Sigmoid colon (tissue), 7 donors: ENCODE data around the gene CYP1A1. TPM values are rescaled to one million over a fixed set of nuclear protein-coding genes. Genes with fewer than 3 reads are reported as not detected.
A peak's percentile ranks its signal among the peaks of the same experiment; 100 is the strongest.

Experiments
- DNase-seq: peaks from one replicate; pipeline ENCODE4 v3.0.0-alpha.2; 2019
- H3K27ac ChIP-seq, 4 donors: fragments of 200-600 bp; sonication (generic); one replicate each; pipeline ENCODE4 v1.5.1; 2016 to 2019; ENCODE audit warnings: mild to moderate bottlenecking in 1 of 4
- H3K27me3 ChIP-seq, 3 donors: fragments of 200-600 bp; sonication (generic); one replicate each; pipeline ENCODE4 v1.5.1; 2019; ENCODE audit warnings: mild to moderate bottlenecking in 1 of 3
- H3K36me3 ChIP-seq, 4 donors: fragments of 200-600 bp; sonication (generic); one replicate each; pipeline ENCODE4 v1.5.1; 2016 to 2019
- H3K4me1 ChIP-seq, 4 donors: fragments of 200-600 bp; sonication (generic); one replicate each; pipeline ENCODE4 v1.5.1; 2017 to 2019
- H3K4me3 ChIP-seq, 4 donors: fragments of 200-600 bp; sonication (generic); one replicate each; pipeline ENCODE4 v1.5.1; 2017 to 2019; ENCODE audit warnings: mild to moderate bottlenecking in 2 of 4, moderate library complexity in 1 of 4
- H3K9me3 ChIP-seq, 4 donors: fragments of 200-600 bp in 3 of 4; sonication (generic) in 3 of 4; one replicate each; pipeline versions ENCODE4 v1.5.1 to v1.6.1; 2013 to 2019
- EP300 ChIP-seq, 4 donors: sonication (generic); formaldehyde crosslinking; IDR thresholded peaks; one replicate each; pipeline ENCODE4 v1.6.1; 2017; ENCODE audit warnings: antibody characterized with exemption in 4 of 4
- POLR2A ChIP-seq, 2 donors: fragments of 450-650 bp; IDR thresholded peaks; one replicate each; pipeline ENCODE4 v1.6.1; 2016; ENCODE audit warnings: antibody characterized with exemption in 2 of 2, mild to moderate bottlenecking in 2 of 2, moderate library complexity in 2 of 2
- POLR2AphosphoS5 ChIP-seq, 4 donors: sonication (generic); formaldehyde crosslinking; IDR thresholded peaks; one replicate each; pipeline ENCODE4 v1.6.1; 2017; ENCODE audit warnings: antibody characterized with exemption in 4 of 4
- WGBS, 2 donors: extraction: QIAGEN DNeasy Blood & Tissue Kit; methylation state at CpG; one replicate each; pipeline ENCODE4 v1.1.7; 2013; 5-methylcytosine and 5-hydroxymethylcytosine counted together
- intact Hi-C: fragments of 100-400 bp; cut with DNase I; formaldehyde crosslinking; loops from one replicate; pipeline ENCODE4 v1.15.1; 2023
- polyA plus RNA-seq, 3 donors: library from polyadenylated mRNA; stranded (reverse); fragments of 200-250 nt; gene quantifications; one replicate each; pipeline ENCODE4 v1.2.3, GENCODE V29; 2013
- total RNA-seq, 4 donors: library from RNA; depleted of rRNA; stranded (reverse); fragments of >200 nt; gene quantifications; one replicate each; pipeline ENCODE4 v1.1.0, GENCODE V29; 2016
- TF ChIP-seq, protein P1 (sequence below), 4 experiments: fragments of 450-650 bp in 3 of 4; fragments of 200-600 bp in 1 of 4; IDR thresholded peaks; one replicate each; pipeline ENCODE4 v1.5.1; 2016 to 2019; ENCODE audit warnings: antibody characterized with exemption in 4 of 4, mild to moderate bottlenecking in 3 of 4, moderate library complexity in 2 of 4
- donor health status: healthy with polysubstance abuse.
- donor health status: Bipolar disorder and iron deficiency.
- donor health status: healthy.

The CYP1A1 gene, protein sequence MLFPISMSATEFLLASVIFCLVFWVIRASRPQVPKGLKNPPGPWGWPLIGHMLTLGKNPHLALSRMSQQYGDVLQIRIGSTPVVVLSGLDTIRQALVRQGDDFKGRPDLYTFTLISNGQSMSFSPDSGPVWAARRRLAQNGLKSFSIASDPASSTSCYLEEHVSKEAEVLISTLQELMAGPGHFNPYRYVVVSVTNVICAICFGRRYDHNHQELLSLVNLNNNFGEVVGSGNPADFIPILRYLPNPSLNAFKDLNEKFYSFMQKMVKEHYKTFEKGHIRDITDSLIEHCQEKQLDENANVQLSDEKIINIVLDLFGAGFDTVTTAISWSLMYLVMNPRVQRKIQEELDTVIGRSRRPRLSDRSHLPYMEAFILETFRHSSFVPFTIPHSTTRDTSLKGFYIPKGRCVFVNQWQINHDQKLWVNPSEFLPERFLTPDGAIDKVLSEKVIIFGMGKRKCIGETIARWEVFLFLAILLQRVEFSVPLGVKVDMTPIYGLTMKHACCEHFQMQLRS
- total RNA-seq, result 1 to 10 TPM in 1 of 4 donors, under 1 TPM in 2, not detected in 1; 0.36 to 4.7 (median 0.49) TPM
- under 1 TPM in 2 of 3 donors, not detected in 1; 0.09 to 0.92 TPM for polyA plus RNA-seq

DNA sequence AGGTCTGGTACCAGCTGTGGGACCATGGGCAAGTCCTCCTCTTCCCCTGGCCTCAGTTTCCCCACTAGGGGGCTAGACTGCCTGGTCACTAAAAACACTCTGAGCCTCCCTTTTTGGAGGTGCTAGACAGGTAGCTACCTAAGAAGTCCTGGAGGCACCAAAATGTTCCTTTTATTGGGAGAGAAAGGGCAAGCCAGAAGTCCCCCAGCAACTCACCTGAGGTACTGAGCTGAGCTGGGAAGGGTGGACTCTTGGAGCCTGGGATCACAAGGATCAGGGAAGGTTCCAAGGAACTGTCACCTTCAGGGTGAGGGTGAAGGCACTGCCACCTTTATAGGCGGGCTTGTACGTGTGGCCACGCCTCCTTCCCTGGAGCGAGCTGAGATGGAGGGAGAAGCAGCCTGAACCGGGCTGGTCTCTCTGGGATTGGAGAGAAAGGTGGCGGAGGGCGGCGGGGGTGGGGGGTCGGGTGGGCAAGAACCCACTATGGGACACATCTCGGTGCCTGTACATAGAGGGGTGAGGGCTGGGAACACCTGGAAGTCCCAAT is at the start of gene CYP1A1:
Gene CYP1A1, minus strand, starts transcription at position 304 of the 550 bp plus-strand sequence. CDS start 2,431 bp downstream, outside the sequence.
- TF ChIP-seq POLR2AphosphoS5 (IDR thresholded peaks at IDR 0.05), result no peak
- TF ChIP-seq, protein P1, sequence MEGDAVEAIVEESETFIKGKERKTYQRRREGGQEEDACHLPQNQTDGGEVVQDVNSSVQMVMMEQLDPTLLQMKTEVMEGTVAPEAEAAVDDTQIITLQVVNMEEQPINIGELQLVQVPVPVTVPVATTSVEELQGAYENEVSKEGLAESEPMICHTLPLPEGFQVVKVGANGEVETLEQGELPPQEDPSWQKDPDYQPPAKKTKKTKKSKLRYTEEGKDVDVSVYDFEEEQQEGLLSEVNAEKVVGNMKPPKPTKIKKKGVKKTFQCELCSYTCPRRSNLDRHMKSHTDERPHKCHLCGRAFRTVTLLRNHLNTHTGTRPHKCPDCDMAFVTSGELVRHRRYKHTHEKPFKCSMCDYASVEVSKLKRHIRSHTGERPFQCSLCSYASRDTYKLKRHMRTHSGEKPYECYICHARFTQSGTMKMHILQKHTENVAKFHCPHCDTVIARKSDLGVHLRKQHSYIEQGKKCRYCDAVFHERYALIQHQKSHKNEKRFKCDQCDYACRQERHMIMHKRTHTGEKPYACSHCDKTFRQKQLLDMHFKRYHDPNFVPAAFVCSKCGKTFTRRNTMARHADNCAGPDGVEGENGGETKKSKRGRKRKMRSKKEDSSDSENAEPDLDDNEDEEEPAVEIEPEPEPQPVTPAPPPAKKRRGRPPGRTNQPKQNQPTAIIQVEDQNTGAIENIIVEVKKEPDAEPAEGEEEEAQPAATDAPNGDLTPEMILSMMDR (IDR thresholded peaks at IDR 0.05), result no peak
- no peak for TF ChIP-seq EP300 (IDR thresholded peaks at IDR 0.05)
- no peak for TF ChIP-seq POLR2A (IDR thresholded peaks at IDR 0.05)
- H3K36me3 ChIP-seq, result no peaks in the 10 kb centered on the region
- H3K4me3 ChIP-seq, result peak within 1 kb of the TSS; percentile 42 to 71 (median 56)
- peaks cover 0 to 25% (median 16%) of the 10 kb centered on the region in 4 donors for H3K4me1 ChIP-seq
- peaks cover 4 to 14% (median 5%) of the 10 kb centered on the region in 3 donors for H3K27me3 ChIP-seq
- H3K27ac ChIP-seq, result peak within 1 kb of the TSS in 2 of 4 donors; percentile 28 to 56
- intact Hi-C loops, result no loop called here
- 1 to 3% methylated on average over 10 of the region's 10 CpGs for WGBS, 2 donors
- no peak for DNase-seq
- H3K9me3 ChIP-seq, result no peaks in the 10 kb centered on the region

DNA sequence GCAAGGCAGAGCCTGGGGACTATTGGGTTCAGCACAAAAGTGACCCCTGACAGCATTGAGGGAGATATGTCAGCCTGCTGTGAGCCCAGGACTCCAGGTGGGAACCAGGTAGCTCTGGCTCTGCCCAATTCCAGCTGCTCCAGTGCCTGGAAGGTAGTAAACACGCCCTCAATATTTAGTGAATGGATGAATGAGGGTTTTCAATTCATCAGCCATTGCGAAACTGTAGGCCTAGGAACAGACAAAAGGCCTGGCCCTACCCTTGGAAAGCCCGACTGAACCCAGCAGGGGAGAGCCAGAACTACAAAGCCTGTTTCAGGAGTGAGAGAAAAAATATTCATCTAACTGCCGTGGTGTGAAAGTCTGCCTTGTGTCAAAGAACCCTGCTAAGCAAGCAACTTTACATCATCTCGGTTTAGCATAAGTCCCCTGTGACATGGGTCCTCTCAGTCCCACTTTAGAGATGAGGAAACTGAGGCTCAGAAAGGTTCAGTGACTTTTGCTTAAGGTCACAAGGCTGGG is 48.5 kb upstream of the CYP1A1 start:
- intact Hi-C loops, result no loop called here
- WGBS, 2 donors, result 21 to 61% methylated on average over 5 of the region's 5 CpGs
- TF ChIP-seq POLR2AphosphoS5 (IDR thresholded peaks at IDR 0.05) (no peak), EP300 (IDR thresholded peaks at IDR 0.05) (no peak), POLR2A (IDR thresholded peaks at IDR 0.05) (no peak)
- TF ChIP-seq, protein P1 (IDR thresholded peaks at IDR 0.05), result no peak
- H3K36me3 ChIP-seq, result no peaks in the 10 kb centered on the region
- H3K4me1 ChIP-seq, result peaks cover 0 to 6% (median 3%) of the 10 kb centered on the region in 4 donors
- no peak overlapping the region for H3K27ac ChIP-seq
- DNase-seq, result no peak
- no peak overlapping the region for H3K4me3 ChIP-seq
- no peaks in the 10 kb centered on the region for H3K9me3 ChIP-seq
- peaks cover 0 to 3% (median 0%) of the 10 kb centered on the region in 3 donors for H3K27me3 ChIP-seq

DNA sequence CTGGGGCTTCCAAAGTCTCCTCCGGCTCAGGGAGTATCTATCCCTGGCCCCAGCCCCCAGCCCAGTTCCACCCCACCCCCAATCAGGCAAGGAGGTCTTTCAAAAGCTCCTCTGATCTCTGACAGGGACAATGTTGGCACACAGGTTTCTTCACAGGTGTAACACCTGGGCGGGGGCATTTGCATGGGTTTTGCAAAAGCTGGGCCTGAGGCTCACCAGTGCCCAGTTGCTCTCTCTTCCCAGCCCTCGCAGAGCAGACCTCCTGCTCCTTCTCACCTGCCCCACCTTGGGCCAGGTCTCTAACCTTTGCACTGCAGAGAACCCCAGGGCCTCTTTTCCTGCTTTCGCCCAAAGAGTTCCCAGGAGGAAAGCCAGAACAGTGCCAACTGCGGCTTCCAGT is 48.0 kb upstream of the CYP1A1 start:
- 31 to 75% methylated on average over 5 of the region's 5 CpGs for WGBS, 2 donors
- peaks cover 0 to 10% (median 3%) of the 10 kb centered on the region in 4 donors for H3K4me1 ChIP-seq
- intact Hi-C loops, result no loop called here

DNA sequence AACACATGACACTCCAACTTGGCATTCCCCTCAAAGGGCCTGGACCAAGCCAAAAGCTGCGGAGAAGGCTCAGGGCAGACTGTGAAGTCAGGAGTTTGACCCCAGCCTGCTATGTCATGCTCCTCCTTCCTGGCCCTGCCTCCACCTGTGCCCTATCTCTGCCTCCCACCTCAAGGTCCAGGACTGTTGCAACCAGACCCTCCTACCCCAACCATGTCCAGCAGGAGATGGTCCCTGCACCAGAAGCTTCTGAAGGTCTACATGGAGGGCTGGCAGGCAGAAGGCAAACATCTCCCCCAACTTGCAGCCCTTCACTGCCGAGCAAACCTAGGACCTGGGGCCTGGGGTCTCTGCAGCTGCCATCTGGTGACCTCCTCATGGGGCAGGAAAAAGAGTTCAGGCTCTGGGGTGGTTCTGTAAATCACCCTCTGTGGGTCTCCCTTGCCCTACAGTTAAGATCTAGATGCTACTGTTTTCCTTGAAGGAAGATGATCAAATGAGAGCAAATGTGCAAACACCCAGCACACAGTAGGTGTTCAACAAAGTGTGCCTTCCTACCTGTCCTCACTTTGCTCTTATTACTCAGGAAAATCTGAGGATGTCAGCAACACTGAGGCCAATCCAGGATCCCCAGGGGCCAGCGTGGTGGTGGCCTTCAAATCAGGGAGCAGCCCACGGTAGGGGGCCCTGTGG is 45.0 kb upstream of the CYP1A1 start:
- DNase-seq, result no peak
- intact Hi-C loops, result no loop called here
- no peak for TF ChIP-seq EP300 (IDR thresholded peaks at IDR 0.05)
- TF ChIP-seq, protein P1 (IDR thresholded peaks at IDR 0.05), result no peak
- no peak for TF ChIP-seq POLR2AphosphoS5 (IDR thresholded peaks at IDR 0.05)
- no peak for TF ChIP-seq POLR2A (IDR thresholded peaks at IDR 0.05)

More for the DNA sequence above, 48.0 kb upstream of the CYP1A1 start:
- no peak overlapping the region for H3K27ac ChIP-seq
- H3K27me3 ChIP-seq, result peaks cover 0 to 8% (median 0%) of the 10 kb centered on the region in 3 donors
- no peaks in the 10 kb centered on the region for H3K9me3 ChIP-seq
- no peaks in the 10 kb centered on the region for H3K36me3 ChIP-seq
- H3K4me3 ChIP-seq, result no peak overlapping the region
- TF ChIP-seq EP300 (IDR thresholded peaks at IDR 0.05) (no peak), POLR2A (IDR thresholded peaks at IDR 0.05) (no peak), POLR2AphosphoS5 (IDR thresholded peaks at IDR 0.05) (no peak)
- TF ChIP-seq, protein P1 (IDR thresholded peaks at IDR 0.05), result no peak
- no peak for DNase-seq

More for the DNA sequence above, 45.0 kb upstream of the CYP1A1 start:
- Histone ChIP-seq H3K27me3 (peaks cover 0 to 16% (median 0%) of the 10 kb centered on the region in 3 donors), H3K9me3 (no peaks in the 10 kb centered on the region), H3K4me3 (no peak overlapping the region), H3K36me3 (no peaks in the 10 kb centered on the region), H3K27ac (no peak overlapping the region), H3K4me1 (peaks cover 0 to 6% (median 3%) of the 10 kb centered on the region in 4 donors)
- WGBS, 2 donors, result 68 to 71% methylated on average over 4 of the region's 4 CpGs
